ENCODE results near the gene MPEG1.

DNA sequence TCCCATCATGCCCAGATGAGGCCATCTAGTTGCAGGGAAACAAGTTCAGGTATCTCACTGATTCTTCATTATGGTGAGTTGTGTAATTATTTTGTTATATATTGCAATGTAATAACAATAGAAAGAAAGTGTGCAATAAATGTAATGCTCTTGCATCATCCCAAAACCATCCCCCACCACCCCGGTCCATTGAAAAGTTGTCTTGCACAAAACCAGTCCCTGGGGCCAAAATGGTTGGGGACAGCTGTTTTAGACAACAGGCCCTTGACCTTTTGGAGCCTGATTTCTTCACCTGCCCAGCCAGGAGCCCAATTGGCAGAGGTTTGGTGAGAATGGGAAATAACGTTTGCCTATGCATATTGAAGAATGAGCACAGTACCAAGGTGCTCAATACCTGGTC is 15.9 kb downstream of the MPEG1 start:
- TF ChIP-seq, protein P1, sequence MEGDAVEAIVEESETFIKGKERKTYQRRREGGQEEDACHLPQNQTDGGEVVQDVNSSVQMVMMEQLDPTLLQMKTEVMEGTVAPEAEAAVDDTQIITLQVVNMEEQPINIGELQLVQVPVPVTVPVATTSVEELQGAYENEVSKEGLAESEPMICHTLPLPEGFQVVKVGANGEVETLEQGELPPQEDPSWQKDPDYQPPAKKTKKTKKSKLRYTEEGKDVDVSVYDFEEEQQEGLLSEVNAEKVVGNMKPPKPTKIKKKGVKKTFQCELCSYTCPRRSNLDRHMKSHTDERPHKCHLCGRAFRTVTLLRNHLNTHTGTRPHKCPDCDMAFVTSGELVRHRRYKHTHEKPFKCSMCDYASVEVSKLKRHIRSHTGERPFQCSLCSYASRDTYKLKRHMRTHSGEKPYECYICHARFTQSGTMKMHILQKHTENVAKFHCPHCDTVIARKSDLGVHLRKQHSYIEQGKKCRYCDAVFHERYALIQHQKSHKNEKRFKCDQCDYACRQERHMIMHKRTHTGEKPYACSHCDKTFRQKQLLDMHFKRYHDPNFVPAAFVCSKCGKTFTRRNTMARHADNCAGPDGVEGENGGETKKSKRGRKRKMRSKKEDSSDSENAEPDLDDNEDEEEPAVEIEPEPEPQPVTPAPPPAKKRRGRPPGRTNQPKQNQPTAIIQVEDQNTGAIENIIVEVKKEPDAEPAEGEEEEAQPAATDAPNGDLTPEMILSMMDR (IDR thresholded peaks at IDR 0.05; ENCODE audit: borderline replicate concordance, extremely low read depth, low read length, poor library complexity, severe bottlenecking) = no peak
- TF ChIP-seq EZH2 (IDR thresholded peaks at IDR 0.05; ENCODE audit: borderline replicate concordance, low read depth, low read length, severe bottlenecking) = no peak

Data from DND-41 (cell line).